ENCODE results near the gene ZNF609.
"Not testable (repeated sequence)": the region's sequence is repeated elsewhere in the genome, so short reads cannot be mapped to it uniquely, and the experiment has no call there.

The ZNF609 gene

DNA sequence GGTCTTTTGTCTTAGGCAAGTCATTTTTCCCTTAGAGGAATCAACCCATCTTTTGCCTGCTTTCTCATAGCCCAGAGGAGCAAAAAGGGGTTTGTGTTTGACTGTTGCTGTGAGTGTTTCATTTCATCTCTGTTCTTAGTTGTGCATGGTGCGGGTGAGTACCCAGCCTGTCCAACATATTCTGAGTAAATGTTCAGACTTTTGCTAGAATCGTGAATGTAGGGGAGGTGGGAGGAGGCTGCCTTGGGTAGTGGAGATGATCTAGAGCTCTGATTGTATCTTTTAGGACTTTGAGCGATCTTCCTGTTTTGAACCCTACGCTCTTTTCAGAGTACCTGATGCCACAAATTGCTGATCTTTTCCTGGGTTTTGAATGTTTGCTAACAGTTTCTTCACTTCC is 123.1 kb downstream of the ZNF609 start:
- DNase-seq (ENCODE audit: low read depth) = no peak

DNA sequence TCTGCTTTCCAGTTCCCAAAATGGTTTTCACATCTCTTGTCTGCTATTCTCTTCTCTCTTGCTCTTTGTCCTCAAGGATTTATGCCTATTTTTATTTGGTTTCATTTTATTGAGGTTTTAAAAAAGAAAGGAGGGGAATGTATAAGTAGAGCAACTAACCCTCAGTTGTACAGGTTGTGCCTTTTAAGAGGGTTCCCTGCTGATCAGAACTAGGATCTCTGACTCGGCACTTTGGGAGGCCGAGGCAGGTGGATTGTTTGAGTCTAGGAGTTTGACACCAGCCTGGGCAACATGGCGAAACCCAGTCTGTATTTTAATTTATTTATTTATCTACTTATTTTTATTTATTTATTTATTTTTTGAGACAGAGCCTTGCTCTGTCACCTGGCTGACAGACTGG is 123.6 kb downstream of the ZNF609 start:
- no peak for DNase-seq (ENCODE audit: low read depth)

DNA sequence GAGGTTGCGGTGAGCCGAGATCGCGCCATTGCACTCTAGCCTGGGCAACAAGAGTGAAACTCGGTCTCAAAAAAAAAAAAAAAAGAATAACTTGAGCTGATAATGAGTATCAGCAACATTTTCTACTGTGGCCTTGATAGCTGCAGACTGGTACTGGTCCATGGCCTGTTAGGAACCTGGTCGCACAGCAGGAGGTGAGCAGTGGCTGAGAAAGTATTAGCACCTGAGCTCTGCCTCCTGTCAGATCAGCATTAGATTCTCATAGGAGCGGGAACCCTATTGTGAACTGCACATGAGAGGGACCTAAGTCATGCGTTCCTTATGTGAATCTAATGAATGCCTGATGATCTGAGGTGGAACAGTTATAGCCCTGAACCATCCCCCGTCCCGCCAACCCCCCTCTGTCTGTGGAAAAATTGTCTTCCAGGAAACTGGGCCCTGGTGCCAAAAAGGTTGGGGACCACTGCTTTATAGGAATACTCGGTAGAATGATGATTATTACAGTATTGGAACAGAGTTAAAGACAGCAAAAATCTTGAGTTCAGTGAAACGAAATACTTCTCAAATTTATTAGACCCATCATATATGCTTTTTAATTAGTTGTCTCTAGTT is 126.0 kb downstream of the ZNF609 start:
- no peak for DNase-seq (ENCODE audit: low read depth)

DNA sequence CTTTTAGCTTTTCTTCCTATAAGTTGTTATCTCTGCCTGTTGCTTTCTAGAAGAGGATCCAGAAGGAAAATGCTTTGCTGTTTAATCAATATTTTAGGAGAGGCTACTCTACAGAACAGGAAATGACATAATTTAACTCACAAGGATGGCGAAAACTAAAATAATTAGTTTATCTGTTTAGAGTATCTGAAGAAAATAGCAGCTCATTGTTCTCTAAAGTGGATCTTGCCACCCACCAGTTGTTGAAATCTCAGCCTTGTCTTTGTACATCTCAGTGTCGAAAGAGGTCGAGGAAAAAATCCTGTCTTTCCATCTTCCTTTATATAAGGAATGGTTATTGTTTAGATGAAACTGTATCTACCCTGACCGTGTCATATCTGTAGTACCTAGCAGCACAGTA is 126.6 kb downstream of the ZNF609 start:
- no peak for DNase-seq (ENCODE audit: low read depth)

DNA sequence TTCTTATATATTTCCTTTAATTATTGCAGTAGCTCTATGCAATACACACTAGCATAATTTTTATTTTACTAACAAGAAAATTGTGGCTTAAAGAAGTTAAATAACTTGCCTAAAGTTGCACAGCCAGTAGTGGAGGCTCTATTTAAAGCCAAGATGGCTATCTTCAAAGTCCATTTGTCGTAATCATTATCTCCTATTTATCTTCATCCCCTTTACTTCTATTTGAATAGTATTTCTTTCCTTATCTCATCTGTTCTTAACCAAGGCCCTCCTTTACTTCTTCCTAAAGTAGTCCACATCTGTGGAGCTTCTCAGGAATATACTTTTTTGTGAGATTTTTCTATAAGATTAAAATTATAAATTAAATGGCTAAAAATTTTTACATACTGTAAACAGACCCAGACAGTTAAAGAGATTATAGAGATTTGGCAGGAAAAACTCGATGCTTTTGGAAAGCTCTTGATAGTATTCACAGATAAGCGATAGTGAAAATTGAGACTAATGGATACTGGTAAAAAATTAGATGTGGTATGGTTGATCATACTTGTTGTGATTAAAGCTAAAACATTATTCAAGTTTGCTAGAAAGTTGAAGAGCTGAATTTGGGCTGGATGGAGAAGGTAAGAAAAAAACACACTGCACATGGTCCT is 129.2 kb downstream of the ZNF609 start:
- DNase-seq (ENCODE audit: low read depth) = no peak

DNA sequence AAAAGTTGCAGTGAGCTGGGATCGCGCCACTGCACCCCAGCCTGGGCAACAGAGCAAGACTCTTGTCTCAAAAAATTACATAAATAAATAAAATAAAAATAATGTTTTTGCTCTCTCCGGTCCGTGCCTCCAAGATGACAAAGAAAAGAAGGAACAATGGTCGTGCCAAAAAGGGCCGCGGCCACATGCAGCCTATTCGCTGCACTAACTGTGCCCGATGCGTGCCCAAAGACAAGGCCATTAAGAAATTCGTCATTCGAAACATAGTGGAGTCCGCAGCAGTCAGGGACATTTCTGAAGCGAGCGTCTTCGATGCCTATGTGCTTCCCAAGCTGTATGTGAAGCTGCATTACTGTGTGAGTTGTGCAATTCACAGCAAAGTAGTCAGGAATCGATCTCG is 132.5 kb downstream of the ZNF609 start:
- not testable (repeated sequence) for DNase-seq (ENCODE audit: low read depth)

DNA sequence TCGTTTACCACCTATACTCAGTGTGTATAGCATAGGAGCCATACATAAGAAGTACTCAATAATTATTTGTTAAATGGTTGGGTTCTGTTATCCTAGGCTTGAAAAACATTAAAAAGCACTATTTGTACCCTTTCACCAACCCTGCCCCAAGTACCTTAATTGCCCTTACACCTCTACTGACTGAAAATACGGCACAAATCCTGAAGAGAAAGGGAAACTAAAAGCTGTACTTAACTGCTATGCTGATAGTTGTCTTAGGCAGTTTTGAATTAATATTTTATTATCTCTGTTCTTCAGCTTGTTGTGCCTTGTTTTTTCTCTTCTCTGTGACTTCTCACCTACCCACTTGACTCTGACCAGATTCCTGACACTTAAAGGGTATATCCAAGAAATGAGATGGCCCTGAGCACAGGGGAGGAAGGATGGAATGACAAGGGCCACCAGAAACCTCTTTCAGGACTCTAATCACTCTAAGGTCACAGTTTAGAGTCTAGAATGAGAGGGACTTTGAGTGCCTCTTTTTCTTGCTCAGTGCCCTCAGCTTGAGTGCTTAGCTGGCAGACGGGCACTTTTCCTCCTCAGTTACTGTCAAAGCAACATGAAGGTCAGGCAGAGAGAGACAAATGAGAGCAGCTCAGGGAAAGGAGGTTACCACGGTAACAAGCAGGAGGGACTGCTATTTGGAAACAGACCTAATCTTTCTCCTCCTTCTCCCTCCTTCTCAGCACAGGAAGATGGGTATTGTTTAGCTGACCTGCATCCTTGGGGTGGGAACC is 136.5 kb downstream of the ZNF609 start:
- DNase-seq (ENCODE audit: low read depth) = no peak

DNA sequence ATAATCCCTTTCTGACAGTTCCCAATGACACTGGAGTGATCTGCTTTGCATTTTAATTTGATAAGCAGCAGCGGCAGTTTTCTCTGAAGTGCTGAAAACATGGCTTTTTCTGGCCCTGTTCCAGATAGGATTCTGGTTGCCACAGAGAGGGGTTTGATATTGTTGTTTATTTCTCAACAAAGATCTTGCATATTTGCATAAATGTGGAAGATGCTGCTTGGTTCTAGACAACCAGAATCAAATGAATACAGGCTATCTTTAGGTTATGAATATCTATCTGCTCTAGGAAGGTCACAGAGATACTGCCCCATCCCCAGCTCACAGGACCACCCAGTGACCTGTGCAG is 137.1 kb downstream of the ZNF609 start:
- DNase-seq (ENCODE audit: low read depth) = no peak

DNA sequence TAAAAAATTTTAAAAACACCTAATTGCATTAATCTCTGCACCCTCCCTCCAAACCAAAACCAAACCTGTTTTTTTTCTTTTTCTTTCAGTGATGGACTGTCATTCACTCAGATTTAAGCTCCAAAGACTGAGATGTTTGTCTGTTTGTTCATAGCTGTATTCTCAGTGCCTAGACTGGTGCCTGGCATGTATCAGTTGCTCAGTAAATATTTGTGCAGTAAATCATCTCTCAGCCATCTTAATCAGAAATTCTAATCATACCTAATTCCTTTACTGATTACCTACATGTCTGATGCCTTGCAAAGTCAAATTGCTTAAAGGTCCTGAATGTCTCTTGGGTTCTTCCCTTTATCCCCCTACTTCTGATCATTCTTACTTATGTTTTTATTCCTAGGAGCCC is 138.8 kb downstream of the ZNF609 start:
- no peak for DNase-seq (ENCODE audit: low read depth)

DNA sequence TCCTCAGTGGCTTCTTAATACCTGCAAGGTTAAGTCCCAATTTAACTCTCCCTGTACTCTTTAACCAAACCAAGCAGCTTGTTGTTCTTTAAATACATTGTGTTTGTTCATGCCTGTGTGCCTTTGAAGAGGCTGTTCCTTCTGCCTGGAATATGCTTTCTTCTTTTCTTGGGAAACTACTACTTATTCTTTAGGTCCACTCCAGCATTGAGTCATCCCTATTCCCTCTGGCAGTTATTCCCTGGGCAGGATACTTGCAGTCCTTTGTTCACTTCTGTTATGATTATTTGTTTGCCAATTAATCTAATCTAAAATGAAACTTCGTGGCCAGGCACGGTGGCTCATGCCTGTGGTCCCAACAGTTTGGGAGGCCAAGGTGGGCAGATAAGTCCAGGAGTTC is 139.3 kb downstream of the ZNF609 start:
- DNase-seq (ENCODE audit: low read depth) = no peak

DNA sequence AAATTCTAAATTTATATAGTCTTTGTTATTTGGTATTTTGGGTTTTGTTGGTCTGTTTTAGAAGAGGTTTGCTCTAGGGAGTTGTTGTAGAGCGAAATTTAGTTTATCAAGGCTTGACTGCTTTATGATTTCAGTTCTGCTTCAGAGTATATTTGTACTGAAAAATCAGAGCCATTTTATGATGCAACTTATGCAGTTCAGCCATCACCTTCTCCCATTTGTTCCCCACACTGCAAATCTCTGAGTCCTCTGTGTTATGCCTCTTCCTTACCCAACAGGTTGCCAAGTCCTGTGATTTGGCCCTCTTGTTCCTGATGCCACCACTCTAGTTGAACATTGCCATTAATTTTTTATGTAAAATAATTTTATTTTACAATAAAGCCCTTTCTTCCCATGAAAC is 140.4 kb downstream of the ZNF609 start:
- no peak for DNase-seq (ENCODE audit: low read depth)

DNA sequence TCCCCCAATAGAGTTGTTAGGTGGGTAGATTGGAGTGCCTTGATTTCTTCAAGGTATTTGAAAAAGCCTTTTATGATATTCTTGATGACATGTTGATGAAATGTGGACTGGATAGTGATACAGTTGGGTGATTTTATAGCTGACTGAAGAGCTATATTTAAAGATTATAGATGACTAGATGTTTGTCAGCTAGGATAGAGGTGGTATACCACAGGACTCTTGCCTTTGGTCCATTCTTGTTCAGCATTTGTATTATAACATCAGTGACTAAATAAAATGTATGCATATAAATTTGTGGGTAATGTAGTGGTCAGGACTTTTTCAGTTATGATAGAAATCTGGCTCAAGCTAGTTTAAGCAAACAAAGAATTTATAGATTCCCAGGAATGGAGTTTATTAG is 143.9 kb downstream of the ZNF609 start:
- no peak for DNase-seq (ENCODE audit: low read depth)

DNA sequence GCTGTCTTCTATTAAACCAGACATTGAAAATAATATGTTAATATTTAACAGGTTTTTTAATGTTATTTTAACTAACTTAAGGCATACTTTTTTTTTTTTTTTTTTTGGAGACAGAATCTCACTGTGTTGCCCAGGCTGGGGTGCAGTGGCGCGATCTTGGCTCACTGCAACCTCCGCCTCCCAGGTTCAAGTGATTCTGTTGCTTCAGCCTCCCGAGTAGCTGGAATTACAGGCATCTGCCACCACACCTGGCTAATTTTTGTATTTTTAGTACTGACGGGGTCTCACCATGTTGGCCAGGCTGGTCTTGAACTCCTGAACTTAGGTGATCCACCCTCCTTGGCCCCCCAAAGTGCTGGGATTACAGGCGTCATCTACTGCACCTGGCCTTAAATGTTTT is 147.0 kb downstream of the ZNF609 start:
- not testable (repeated sequence) for DNase-seq (ENCODE audit: low read depth)

DNA sequence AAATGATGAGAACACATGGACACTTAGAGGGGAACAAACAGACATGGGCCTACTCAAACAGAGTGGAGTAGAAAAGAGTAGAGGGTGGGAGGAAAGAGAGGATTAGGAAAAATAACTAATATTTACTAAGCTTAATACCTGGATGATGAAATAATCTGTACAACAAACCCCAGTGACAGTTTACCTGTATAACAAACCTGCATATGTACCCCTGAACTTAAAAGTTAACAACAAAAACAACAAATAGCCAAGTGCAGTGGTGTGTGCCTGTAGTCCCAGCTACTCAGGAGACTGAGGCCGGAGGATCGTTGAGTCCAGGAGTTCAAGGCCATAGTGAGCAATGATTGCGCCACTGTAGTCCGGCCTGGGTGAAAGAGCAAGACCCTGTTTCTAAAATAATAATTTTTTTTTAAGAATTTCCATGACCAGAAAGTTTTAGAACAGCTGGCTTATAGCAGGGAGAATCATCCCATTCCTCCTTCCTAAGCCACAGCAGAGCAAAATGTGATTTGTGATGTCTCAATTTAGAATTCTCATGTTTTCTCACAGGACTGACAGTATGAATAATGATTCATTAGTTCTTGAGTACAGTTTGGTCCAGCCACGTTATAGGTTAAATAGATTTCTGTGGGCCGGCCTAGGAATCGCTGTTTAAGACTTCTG is 150.0 kb downstream of the ZNF609 start:
- no peak for DNase-seq (ENCODE audit: low read depth)

DNA sequence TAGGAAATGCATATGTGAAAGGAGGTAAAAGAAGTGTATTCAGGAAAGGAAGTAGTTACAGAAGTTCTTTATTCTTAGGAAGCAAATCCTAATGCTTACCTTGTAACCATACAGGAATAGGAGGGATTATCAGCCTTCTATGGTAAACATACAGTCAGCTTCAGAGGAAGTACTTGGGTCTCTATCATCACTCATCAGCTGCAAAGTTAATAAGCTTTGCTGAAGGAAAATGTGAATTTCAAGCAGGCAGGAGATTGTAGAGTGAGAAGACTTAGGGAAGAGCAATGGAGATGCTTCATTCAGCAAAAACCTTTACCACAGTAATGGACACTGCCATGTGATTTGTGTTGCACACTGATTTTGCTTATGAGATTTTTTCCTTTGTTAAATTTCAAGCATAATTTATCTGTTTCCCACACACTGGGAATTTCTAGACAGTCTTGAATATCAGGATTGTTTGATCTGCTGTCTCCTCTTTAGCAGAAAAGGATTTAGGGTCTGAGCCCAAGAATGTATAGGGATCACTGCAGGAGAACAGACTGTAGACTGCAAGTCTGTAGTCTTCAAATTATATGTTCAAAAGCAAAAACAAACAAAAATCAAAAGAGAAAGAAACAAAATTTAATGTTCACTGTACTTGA is 150.8 kb downstream of the ZNF609 start:
- no peak for DNase-seq (ENCODE audit: low read depth)

DNA sequence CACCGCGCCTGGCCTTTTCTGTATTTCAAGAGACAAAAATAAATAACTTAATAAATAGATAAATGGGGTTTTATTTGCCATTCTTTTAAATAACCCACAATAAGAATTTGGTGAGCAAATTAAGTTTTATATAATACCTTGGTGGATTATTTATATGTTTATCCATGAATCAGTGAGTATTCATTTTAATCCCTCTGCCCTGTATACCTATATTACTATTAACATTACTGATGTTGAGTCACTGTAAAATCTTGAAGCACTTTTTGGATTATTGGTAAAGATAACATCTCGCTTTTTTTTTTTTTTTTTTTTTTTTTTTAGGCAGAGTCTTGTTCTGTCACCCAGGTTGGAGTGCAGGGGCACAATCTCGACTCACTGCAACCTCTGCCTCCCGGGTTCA is 154.1 kb downstream of the ZNF609 start:
- no peak for DNase-seq (ENCODE audit: low read depth)

DNA sequence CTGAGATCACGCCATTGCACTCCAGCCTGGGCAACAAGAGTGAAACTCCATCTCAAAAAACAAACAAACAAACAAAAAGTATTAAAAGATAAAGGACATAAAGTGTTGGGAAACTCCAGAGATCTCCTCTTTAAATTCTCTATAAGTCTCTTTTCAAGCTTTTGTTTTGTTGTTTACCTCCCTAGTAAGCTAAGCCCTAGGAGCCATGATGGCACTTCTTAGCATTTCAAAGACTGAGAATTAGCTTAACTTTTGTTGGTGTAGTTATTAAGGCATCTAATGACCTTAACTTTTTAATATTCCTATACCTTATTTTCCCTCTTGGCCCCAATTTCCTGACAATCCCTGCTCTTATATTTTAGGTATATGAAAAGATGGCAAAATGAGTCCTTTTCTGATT is 157.3 kb downstream of the ZNF609 start:
- DNase-seq (ENCODE audit: low read depth) = no peak

DNA sequence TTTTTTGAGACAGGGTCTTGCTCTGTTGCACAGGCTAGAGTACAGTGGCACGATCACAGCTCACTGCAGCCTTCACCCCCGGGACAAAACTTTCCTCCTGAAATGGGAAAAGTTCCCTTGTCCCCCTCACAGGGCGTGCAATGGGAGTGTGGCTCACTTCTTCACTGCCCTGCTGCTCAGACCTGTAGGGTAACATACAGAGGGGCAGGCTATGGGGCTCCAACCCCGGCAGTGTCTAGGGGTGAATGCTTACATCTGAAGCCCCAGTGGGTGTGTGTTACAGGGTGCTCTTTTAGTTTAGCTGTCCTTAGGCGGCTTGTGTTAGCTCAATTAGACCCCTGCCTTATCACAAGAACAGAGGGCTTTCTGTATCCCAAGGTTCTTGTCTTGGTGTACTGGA is 157.8 kb downstream of the ZNF609 start:
- no peak for DNase-seq (ENCODE audit: low read depth)

DNA sequence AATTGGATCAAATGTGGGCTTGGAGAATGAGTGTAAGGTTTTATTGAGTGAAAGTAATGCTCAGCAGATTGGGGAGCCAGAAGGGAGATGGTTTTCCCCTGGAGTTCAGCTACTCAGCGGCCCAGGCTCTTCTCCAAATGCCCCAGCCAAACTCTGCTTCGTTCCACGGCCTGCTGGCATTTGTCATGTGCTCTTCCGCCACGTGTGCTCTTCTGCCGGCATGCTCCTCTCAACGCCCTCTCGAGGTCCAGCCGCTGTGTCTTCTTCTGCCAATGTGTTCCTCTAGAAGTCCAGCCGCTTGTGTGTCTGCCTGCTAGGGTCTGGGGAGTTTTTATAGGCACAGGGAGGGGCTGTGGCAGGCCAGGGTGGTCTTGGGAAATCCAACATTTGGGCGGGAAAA is 158.2 kb downstream of the ZNF609 start:
- no peak for DNase-seq (ENCODE audit: low read depth)

DNA sequence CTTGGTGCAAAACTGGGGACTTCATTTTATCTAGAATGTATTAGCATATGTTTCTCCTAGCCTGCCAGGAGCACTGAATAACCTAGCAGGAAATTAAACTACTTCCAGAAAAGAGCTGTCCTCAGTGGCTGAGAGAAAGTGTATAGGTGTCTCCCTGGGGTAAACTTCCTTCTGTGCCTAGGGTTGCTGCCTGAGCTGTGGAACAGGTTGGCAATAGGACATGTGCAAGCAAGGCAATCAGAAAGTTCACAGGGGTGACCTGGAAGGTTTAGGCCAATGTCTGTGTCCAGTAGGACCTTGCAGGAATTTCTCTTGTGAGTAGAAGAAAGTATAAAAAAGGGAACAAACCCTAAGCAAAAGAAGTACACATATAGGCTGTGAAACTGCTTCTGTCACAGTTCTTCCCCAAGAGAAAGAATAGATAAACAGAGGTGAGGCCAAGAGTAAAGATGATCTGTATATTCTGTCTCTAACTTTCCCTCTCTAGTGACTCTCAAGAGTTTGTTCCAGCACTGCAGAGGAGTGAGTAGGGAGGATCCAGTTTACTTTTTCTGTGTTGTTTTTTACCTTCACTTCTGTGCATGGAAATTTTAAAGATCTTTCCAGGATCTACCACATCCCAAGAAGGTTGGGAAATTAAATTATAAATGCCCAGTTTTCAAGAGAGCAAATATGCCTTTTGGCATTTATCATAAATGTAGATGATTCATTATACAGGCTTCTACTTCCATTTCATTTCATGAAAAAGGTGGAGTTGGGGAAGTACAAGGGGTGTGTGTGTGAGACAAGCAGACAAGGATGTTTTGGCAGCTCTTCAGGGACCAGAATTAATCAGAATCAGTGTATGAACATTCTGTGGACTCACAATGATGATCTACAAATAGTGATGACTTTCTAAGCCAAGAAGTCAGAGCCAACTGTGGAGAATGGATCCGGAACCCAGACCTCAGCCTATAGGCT is 159.8 kb downstream of the ZNF609 start:
- peak; percentile 37 for DNase-seq (ENCODE audit: low read depth)

DNA sequence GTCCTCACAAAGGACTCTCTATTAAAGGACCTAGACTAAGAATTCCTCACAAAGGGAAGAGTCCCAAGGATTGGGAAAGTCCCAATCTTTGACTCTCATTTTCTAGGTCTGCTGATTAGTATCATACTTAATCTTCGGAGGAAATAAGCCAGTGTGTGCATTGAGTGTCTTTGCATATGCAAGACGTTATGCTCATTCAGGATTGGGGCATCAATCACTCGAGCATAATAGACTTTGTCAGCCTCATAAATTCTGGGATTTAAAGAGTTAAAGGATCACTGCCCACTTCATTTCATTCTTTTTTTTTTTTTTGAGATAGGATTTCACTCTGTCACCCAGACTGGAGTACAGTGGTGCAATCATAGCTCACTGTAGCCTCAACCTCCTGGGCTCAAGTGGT is 160.7 kb downstream of the ZNF609 start:
- no peak for DNase-seq (ENCODE audit: low read depth)
